Osteocyte (in vitro differentiated cells): ENCODE data around the gene DAPP1. TPM values are rescaled to one million over a fixed set of nuclear protein-coding genes. Genes with fewer than 3 reads are reported as not detected.

Experiments used
- DNase-seq: peaks from one replicate; pipeline ENCODE4 v3.0.0; 2021; ENCODE audit warnings: mixed read lengths; ENCODE audit not compliant: unreplicated experiment; ENCODE audit errors: extremely low spot score
- H3K27ac Mint-ChIP-seq: one replicate; pipeline ENCODE4 v1.8.0; 2021; ENCODE audit warnings: mild to moderate bottlenecking, mixed read lengths; ENCODE audit not compliant: unreplicated experiment
- H3K27me3 Mint-ChIP-seq: one replicate; pipeline ENCODE4 v1.8.0; 2021; ENCODE audit warnings: mixed read lengths; ENCODE audit not compliant: unreplicated experiment
- H3K36me3 Mint-ChIP-seq: one replicate; pipeline ENCODE4 v1.8.0; 2021; ENCODE audit warnings: mixed read lengths; ENCODE audit not compliant: unreplicated experiment
- H3K4me1 Mint-ChIP-seq: one replicate; pipeline ENCODE4 v1.8.0; 2021; ENCODE audit warnings: mixed read lengths; ENCODE audit not compliant: unreplicated experiment
- H3K4me3 Mint-ChIP-seq: one replicate; pipeline ENCODE4 v1.8.0; 2021; ENCODE audit warnings: mild to moderate bottlenecking, moderate library complexity, mixed read lengths; ENCODE audit not compliant: unreplicated experiment
- H3K9me3 Mint-ChIP-seq: one replicate; pipeline ENCODE4 v1.8.0; 2021; ENCODE audit warnings: mixed read lengths; ENCODE audit not compliant: unreplicated experiment
- total RNA-seq: library from RNA; stranded (reverse); gene quantifications from 2 replicates; pipeline ENCODE4 v1.2.1, GENCODE V29; 2021
- TF ChIP-seq, protein P1 (sequence below): fragments of 200-600 bp; sonication (generic); IDR thresholded peaks from 2 replicates; pipeline ENCODE4 v1.5.0; 2021; ENCODE audit warnings: antibody characterized with exemption, mild to moderate bottlenecking, moderate library complexity

DAPP1 gene
- total RNA-seq, 1 donor from 2014 or later, result not detected

DNA sequence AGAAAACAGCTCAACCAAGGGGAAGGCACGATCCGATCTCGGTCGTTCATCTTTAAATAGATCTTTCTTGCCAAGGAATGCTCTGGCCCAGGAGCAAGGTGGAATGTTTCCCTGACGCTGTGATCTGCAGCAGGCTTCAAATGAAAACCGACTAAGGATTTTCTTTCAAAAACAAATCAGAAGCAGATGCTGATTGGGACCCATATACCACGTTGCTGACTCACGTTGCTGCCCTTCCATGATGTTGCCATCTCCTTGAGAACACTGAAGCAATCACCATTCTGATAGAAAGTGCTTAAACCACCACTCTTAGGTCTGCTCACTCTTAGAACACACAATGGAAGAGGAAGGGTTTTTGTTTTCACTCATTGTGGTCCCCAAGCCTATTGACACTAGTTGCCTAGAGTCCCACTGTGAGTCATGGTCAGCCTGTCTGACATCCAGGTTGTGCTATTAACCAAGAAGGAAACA, 51.5 kb downstream of the DAPP1 start:
- Mint-ChIP-seq H3K4me3 (no peak overlapping the region), H3K36me3 (no peaks in the 10 kb centered on the region), H3K4me1 (no peaks in the 10 kb centered on the region), H3K27me3 (peaks cover 38% of the 10 kb centered on the region), H3K9me3 (no peaks in the 10 kb centered on the region), H3K27ac (no peak overlapping the region)
- TF ChIP-seq, protein P1, sequence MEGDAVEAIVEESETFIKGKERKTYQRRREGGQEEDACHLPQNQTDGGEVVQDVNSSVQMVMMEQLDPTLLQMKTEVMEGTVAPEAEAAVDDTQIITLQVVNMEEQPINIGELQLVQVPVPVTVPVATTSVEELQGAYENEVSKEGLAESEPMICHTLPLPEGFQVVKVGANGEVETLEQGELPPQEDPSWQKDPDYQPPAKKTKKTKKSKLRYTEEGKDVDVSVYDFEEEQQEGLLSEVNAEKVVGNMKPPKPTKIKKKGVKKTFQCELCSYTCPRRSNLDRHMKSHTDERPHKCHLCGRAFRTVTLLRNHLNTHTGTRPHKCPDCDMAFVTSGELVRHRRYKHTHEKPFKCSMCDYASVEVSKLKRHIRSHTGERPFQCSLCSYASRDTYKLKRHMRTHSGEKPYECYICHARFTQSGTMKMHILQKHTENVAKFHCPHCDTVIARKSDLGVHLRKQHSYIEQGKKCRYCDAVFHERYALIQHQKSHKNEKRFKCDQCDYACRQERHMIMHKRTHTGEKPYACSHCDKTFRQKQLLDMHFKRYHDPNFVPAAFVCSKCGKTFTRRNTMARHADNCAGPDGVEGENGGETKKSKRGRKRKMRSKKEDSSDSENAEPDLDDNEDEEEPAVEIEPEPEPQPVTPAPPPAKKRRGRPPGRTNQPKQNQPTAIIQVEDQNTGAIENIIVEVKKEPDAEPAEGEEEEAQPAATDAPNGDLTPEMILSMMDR, result no peak
- DNase-seq, result no peak

DNA sequence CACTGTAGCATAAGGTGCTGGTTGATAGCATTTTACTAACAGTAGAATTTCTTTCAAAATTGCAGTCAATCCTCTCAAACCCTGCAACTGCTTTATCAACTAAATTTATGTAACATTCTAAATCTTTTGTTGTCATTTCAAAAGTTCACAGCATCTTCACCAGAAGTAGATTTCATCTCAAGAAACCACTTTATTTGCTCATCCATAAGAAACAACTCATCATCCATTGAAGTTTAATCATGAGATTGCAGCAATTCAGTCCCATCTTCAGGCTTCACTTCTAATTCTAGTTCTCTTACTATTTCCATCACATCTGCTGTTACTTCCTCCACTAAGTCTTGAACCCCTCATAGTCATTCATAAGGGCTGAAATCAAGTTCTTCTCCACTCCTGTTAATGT, 55.9 kb downstream of the DAPP1 start:
- Mint-ChIP-seq H3K27ac (no peak overlapping the region), H3K9me3 (no peaks in the 10 kb centered on the region)

DNA sequence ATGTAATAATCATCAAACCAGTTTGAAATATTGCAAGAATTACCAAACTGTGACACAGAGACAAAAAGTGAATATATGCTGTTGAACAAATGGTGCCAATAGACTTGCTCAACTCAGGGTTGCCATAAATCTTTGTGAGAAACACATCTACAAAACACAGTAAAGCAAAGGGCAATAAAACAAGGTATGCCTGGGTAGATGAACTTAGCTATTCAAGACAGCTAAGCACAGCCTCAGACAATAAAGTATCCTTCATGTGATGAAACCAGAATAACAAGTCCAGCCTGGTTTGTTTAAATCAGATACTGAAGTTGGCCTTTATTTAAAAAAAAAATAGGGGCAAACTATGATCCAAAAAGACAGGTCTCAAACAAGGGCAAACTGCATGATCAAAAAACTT, 58.4 kb downstream of the DAPP1 start:
- Mint-ChIP-seq H3K4me3 (no peak overlapping the region), H3K36me3 (peaks cover 12% of the 10 kb centered on the region), H3K27ac (no peak overlapping the region), H3K9me3 (no peaks in the 10 kb centered on the region), H3K27me3 (no peaks in the 10 kb centered on the region), H3K4me1 (no peaks in the 10 kb centered on the region)
- TF ChIP-seq, protein P1, result no peak
- no peak for DNase-seq

More for the DNA sequence above, 55.9 kb downstream of the DAPP1 start:
- peaks cover 5% of the 10 kb centered on the region for H3K36me3 Mint-ChIP-seq
- no peaks in the 10 kb centered on the region for H3K4me1 Mint-ChIP-seq
- peaks cover 14% of the 10 kb centered on the region for H3K27me3 Mint-ChIP-seq
- DNase-seq, result no peak
- no peak overlapping the region for H3K4me3 Mint-ChIP-seq
- TF ChIP-seq, protein P1, result no peak

DNA sequence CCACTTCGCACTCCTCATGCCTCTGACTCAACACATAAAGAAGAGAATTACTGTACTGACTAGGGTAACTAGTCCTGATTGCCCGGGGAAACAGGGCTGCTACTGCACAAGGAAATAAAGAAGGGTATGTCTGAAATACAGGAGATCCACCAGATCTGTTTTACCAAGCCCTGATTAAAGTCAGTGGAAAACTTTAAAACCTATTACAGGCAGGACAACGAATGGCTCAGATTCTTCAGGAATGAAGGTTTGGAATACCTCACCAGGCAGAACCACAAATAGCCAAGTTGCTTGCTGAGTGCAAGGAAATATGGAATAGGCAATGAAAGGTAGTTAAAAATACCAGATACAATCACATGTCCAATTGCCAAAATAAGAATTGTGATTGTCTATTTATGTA, 60.3 kb downstream of the DAPP1 start:
- Mint-ChIP-seq H3K27ac (no peak overlapping the region), H3K4me3 (no peak overlapping the region), H3K4me1 (no peaks in the 10 kb centered on the region), H3K9me3 (no peaks in the 10 kb centered on the region), H3K27me3 (no peaks in the 10 kb centered on the region), H3K36me3 (peaks cover 21% of the 10 kb centered on the region)
- no peak for DNase-seq
- TF ChIP-seq, protein P1, result no peak

DNA sequence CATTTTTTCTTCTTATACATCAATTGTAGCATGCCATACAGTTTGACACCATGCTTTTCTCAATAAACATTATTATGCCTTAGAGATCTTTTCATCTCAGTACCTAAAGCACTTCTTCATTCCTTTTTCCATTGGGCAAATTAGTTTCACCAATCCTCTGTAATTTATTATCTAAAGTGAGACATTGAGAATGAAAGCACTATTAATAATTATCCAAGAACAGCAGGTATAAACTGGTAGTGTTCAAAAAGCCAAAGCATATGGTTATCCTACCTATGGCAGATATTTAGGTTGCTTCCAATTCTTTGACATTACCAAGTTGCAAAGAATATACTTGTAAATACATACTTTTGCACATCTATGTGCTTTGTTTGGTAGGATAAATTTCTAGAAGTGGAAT, 62.0 kb downstream of the DAPP1 start:
- H3K4me3 Mint-ChIP-seq, result no peak overlapping the region

More for the DNA sequence above, 62.0 kb downstream of the DAPP1 start:
- no peaks in the 10 kb centered on the region for H3K4me1 Mint-ChIP-seq
- peaks cover 27% of the 10 kb centered on the region for H3K36me3 Mint-ChIP-seq
- no peaks in the 10 kb centered on the region for H3K27me3 Mint-ChIP-seq
- H3K27ac Mint-ChIP-seq, result no peak overlapping the region
- DNase-seq, result no peak
- no peaks in the 10 kb centered on the region for H3K9me3 Mint-ChIP-seq
- TF ChIP-seq, protein P1, result no peak
